ENCODE data around the gene SLC44A3. TPM values are rescaled to one million over a fixed set of nuclear protein-coding genes. Genes with fewer than 3 reads are reported as not detected.

The SLC44A3 gene
- total and polyA plus RNA-seq, 2 of the 8 experiments (the other 6 are each of a cell fraction or from before 2014, with no cell fraction given): 4.2 to 5.0 TPM

DNA sequence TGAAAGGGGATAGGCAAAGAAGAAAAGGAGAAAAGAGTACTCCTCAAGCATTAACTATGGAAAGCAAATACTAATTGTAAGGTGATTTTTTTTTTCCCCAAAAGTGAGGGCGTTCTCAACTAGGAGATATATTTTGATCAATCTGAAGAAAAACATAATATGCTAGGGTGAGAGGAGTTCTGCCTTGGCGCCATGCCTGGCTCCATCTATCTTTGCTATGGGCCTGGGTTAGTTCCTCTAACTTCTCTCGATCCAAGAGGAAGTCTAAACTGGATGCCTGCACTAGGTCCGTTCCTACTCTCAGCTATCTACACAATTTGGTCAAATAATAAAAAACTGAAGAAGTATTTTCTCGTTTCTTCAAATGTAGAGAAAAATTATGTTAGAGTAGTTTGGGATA is 86.2 kb downstream of the SLC44A3 start:
- peaks cover 13% of the 10 kb centered on the region for H3K79me1 ChIP-seq (ENCODE audit: low read depth, low read length)
- no peak overlapping the region for H2BK5ac ChIP-seq (ENCODE audit: low read depth, low read length)
- H3K56ac ChIP-seq (replicated peaks; ENCODE audit: insufficient read length, low read depth, low read length): no peak overlapping the region
- H3K4me2 ChIP-seq (ENCODE audit: insufficient read depth in 1 of 2, low read depth in 2 of 2, low read length in 2 of 2): no peak overlapping the region
- H3K27ac ChIP-seq (ENCODE audit: low read depth, low read length): no peak overlapping the region
- H3K27me3 ChIP-seq (replicated peaks in 1 of 4; ENCODE audit: control insufficient read depth in 3 of 4, extremely low read depth in 1 of 4, insufficient read depth in 3 of 4, low read length in 3 of 4): no peaks in the 10 kb centered on the region
- no peak overlapping the region for H4K5ac ChIP-seq (ENCODE audit: insufficient read length, low read depth, low read length)
- no peak overlapping the region for H3K9ac ChIP-seq (replicated peaks in 1 of 4; ENCODE audit: extremely low read depth in 1 of 4, low read depth in 3 of 4, low read length in 3 of 4)
- H3K4ac ChIP-seq (replicated peaks; ENCODE audit: insufficient read length, low read depth, low read length): no peak overlapping the region
- no peak overlapping the region for H2AK5ac ChIP-seq (ENCODE audit: low read depth, low read length)
- no peak for TF ChIP-seq BCL11A (IDR thresholded peaks at IDR 0.05; ENCODE audit: low read depth in 2 of 2, low read length in 2 of 2)
- TF ChIP-seq GTF2F1 (IDR thresholded peaks at IDR 0.05; ENCODE audit: borderline replicate concordance, low read depth, low read length): no peak
- TF ChIP-seq CHD2 (IDR thresholded peaks at IDR 0.05; ENCODE audit: low read length): no peak
- no peak for TF ChIP-seq YY1 (IDR thresholded peaks at IDR 0.05; ENCODE audit: low read depth, low read length)
- no peak for TF ChIP-seq HDAC2 (IDR thresholded peaks at IDR 0.05; ENCODE audit: borderline replicate concordance in 1 of 2, low read depth in 2 of 2, low read length in 2 of 2)
- TF ChIP-seq, protein P1, sequence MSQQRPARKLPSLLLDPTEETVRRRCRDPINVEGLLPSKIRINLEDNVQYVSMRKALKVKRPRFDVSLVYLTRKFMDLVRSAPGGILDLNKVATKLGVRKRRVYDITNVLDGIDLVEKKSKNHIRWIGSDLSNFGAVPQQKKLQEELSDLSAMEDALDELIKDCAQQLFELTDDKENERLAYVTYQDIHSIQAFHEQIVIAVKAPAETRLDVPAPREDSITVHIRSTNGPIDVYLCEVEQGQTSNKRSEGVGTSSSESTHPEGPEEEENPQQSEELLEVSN (IDR thresholded peaks at IDR 0.05): no peak
- TF ChIP-seq BRCA1 (IDR thresholded peaks at IDR 0.05; ENCODE audit: low read depth, low read length): no peak
- TF ChIP-seq SP4 (IDR thresholded peaks at IDR 0.05; ENCODE audit: low read length): no peak
- TF ChIP-seq, protein P2, sequence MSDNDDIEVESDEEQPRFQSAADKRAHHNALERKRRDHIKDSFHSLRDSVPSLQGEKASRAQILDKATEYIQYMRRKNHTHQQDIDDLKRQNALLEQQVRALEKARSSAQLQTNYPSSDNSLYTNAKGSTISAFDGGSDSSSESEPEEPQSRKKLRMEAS (IDR thresholded peaks at IDR 0.05): no peak
- no peak for TF ChIP-seq CHD1 (IDR thresholded peaks at IDR 0.05; ENCODE audit: low read depth, low read length)
- TF ChIP-seq TAF7 (optimal IDR thresholded peaks at IDR 0.05; ENCODE audit: borderline replicate concordance, low read depth, low read length): no peak
- no peak for TF ChIP-seq ZNF274 (IDR thresholded peaks at IDR 0.05; ENCODE audit: borderline replicate concordance, extremely low read depth, low read length)
- no peak for TF ChIP-seq ASH2L (IDR thresholded peaks at IDR 0.05; ENCODE audit: low read length)
- H3K36me3 ChIP-seq (ENCODE audit: control insufficient read depth in 2 of 4, insufficient read depth in 4 of 4, low read length in 3 of 4): peaks cover 9 to 31% (median 12%) of the 10 kb centered on the region in 4 experiments
- H2BK20ac ChIP-seq (ENCODE audit: low read length): no peak overlapping the region
- H3K4me3 ChIP-seq (ENCODE audit: extremely low read depth in 1 of 4, insufficient read depth in 2 of 4, low read depth in 3 of 4, low read length in 4 of 4): no peak overlapping the region
- H2BK120ac ChIP-seq (replicated peaks; ENCODE audit: low read depth, low read length): no peak overlapping the region
- POLR2A ChIA-PET (ENCODE audit: partially characterized antibody): no interaction called here
- peaks cover 31 to 87% of the 10 kb centered on the region in 2 experiments for H3K79me2 ChIP-seq (ENCODE audit: control insufficient read depth in 1 of 2, insufficient read depth in 2 of 2, low read length in 2 of 2)
- H3K14ac ChIP-seq (ENCODE audit: insufficient read length): no peak overlapping the region
- H2BK15ac ChIP-seq (ENCODE audit: low read length): no peak overlapping the region
- DNase-seq (ENCODE audit: low read depth in 1 of 2, low spot score in 2 of 2): no peak
- H4K20me1 ChIP-seq (replicated peaks in 1 of 2; ENCODE audit: control insufficient read depth in 1 of 2, insufficient read depth in 2 of 2, low read length in 2 of 2): peaks cover 38 to 44% of the 10 kb centered on the region in 2 experiments
- H3K9me3 ChIP-seq (ENCODE audit: insufficient read depth in 2 of 2, low read depth in 1 of 2, low read length in 1 of 2): no peaks in the 10 kb centered on the region
- no peak overlapping the region for H2AFZ ChIP-seq (ENCODE audit: low read length)
- FAIRE-seq: no peak
- H3K18ac ChIP-seq (ENCODE audit: extremely low read depth, low read length): no peak overlapping the region
- 87% methylated on average over 5 of the region's 5 CpGs; no CpG with 5 or more reads in 1 of the 2 experiments for WGBS, 2 experiments (ENCODE audit: extremely low coverage in 1 of 2, insufficient coverage in 1 of 2, insufficient read length in 1 of 2, insufficient replicate concordance in 2 of 2, low coverage in 1 of 2, low lambda C conversion rate in 2 of 2, missing lambda C conversion rate in 1 of 2)
- H3K4me1 ChIP-seq (replicated peaks in 1 of 4; ENCODE audit: control insufficient read depth in 3 of 4, insufficient read depth in 4 of 4, low read length in 3 of 4): peaks cover 6 to 18% (median 13%) of the 10 kb centered on the region in 4 experiments
- H2BK12ac ChIP-seq (ENCODE audit: low read depth, low read length): no peak overlapping the region
- CTCF ChIA-PET (ENCODE audit: partially characterized antibody): interaction anchor here (1.2 to 3.3 kb wide), 4 partner anchors 22 to 137 kb away, joined by 3 to 9 read pairs (median 6); no protein-coding TSS in a partner anchor
- H4K91ac ChIP-seq (replicated peaks; ENCODE audit: insufficient read length, low read length): no peak overlapping the region
- H3K23ac ChIP-seq (ENCODE audit: insufficient read length): no peak overlapping the region
- no peaks in the 10 kb centered on the region for H3K23me2 ChIP-seq (ENCODE audit: low read depth, low read length)
- H4K8ac ChIP-seq (ENCODE audit: extremely low read depth, insufficient read depth, low read length): no peak overlapping the region

Data from H1 (cell line).